Left lung (tissue), 10 donors: Measurements from ENCODE around the gene KLRC3. TPM values are rescaled to one million over a fixed set of nuclear protein-coding genes. Genes with fewer than 3 reads are reported as not detected.
A peak's percentile ranks its signal among the peaks of the same experiment; 100 is the strongest.
"Not testable (repeated sequence)": the region's sequence is repeated elsewhere in the genome, so short reads cannot be mapped to it uniquely, and the experiment has no call there.

ENCODE experiments used
- ATAC-seq: fragments of 200-7000 bp; cut with Tn5 transposase; one replicate; pipeline ENCODE4 v1.9.1; 2020; ENCODE audit warnings: moderate library complexity
- DNase-seq, 4 donors: peaks; one replicate each; pipeline ENCODE4 v3.0.0-alpha.2; 2013 to 2020
- H3K27ac ChIP-seq, 2 donors: fragments of 200-600 bp; sonication (generic) in 1 of 2; one replicate each; pipeline versions ENCODE4 v1.5.0 to v1.8.0; 2020 to 2021
- H3K27me3 ChIP-seq, 2 donors: fragments of 200-600 bp; sonication (generic) in 1 of 2; one replicate each; pipeline versions ENCODE4 v1.5.0 to v1.8.0; 2020 to 2021
- H3K36me3 ChIP-seq, 2 donors: fragments of 200-600 bp; sonication (generic) in 1 of 2; one replicate each; pipeline versions ENCODE4 v1.5.0 to v1.8.0; 2020 to 2021
- H3K4me1 ChIP-seq, 2 donors: fragments of 200-600 bp; one replicate each; pipeline ENCODE4 v1.8.0; 2021
- H3K4me3 ChIP-seq, 2 donors: fragments of 200-600 bp; sonication (generic) in 1 of 2; one replicate each; pipeline versions ENCODE4 v1.5.0 to v1.8.0; 2020 to 2021; ENCODE audit warnings: mild to moderate bottlenecking in 1 of 2
- H3K9me3 ChIP-seq, 2 donors: fragments of 200-600 bp; sonication (generic) in 1 of 2; one replicate each; pipeline versions ENCODE4 v1.5.0 to v1.8.0; 2020 to 2021
- CTCF ChIP-seq, 2 donors: fragments of 200-600 bp; sonication (generic) in 1 of 2; IDR thresholded peaks; one replicate each; pipeline versions ENCODE4 v1.5.0 to v1.8.0; 2021; ENCODE audit warnings: antibody characterized with exemption in 2 of 2
- intact Hi-C, 2 donors: fragments of 100-400 bp; cut with DNase I; formaldehyde crosslinking; loops; one replicate each; pipeline versions ENCODE4 v1.11.2 to v1.14.2; 2022
- polyA plus RNA-seq, 6 donors: library from polyadenylated mRNA; unstranded; fragments of 120-200 nt; gene quantifications; one replicate each; pipeline ENCODE4 v1.2.1, GENCODE V29; 2013; ENCODE audit not compliant: insufficient read length in 6 of 6
- total RNA-seq, 2 donors: library from RNA; stranded (reverse); fragmentation: NEBNext Ultra II Directional; extraction: Animal tissue kit (Norgen Biotek cat#: 25700); gene quantifications; one replicate each; pipeline ENCODE4 v1.2.1, GENCODE V29; 2021
- donor health status: DM: no; HTN: yes; CAD: no.
- donor health status: DM: no; HTN: no; CAD: no.

KLRC3 gene
- total and polyA plus RNA-seq, 8 donors: 0.25 to 0.41 (median 0.32) TPM; not detected in 5

GRCh38 chr12:10395390-10395998 is 24.9 kb downstream of the KLRC3 start:
- Histone ChIP-seq H3K27me3 (no peaks in the 10 kb centered on the region), H3K4me3 (no peak overlapping the region), H3K4me1 (peaks cover 0 to 23% of the 10 kb centered on the region in 2 donors), H3K9me3 (no peaks in the 10 kb centered on the region), H3K27ac (peak overlapping the region; percentile 22 to 65), H3K36me3 (no peaks in the 10 kb centered on the region)
- DNase-seq: peak in 2 of 4 donors; percentile 28 to 51
- TF ChIP-seq CTCF (IDR thresholded peaks at IDR 0.05): no peak
- intact Hi-C loops: no loop called here
- ATAC-seq: peak; percentile 83

- H3K27ac ChIP-seq: peak overlapping the region in 1 of 2 donors; percentile 65
- H3K36me3 ChIP-seq, intact Hi-C loops, ATAC-seq, H3K27me3 ChIP-seq, DNase-seq, H3K9me3 ChIP-seq, H3K4me3 ChIP-seq: not testable (repeated sequence)
- H3K4me1 ChIP-seq: peaks cover 0 to 23% of the 10 kb centered on the region in 2 donors
Measured at GRCh38 chr12:10394531-10395152, 25.8 kb downstream of the KLRC3 start.

- no peak for TF ChIP-seq CTCF (IDR thresholded peaks at IDR 0.05)
- H3K27me3 ChIP-seq: no peaks in the 10 kb centered on the region
- H3K36me3 ChIP-seq: no peaks in the 10 kb centered on the region
- H3K4me3 ChIP-seq: no peak overlapping the region
- ATAC-seq: no peak
- peaks cover 0 to 23% of the 10 kb centered on the region in 2 donors for H3K4me1 ChIP-seq
- H3K9me3 ChIP-seq: no peaks in the 10 kb centered on the region
- intact Hi-C loops: no loop called here
- DNase-seq: no peak
- no peak overlapping the region for H3K27ac ChIP-seq
Measured at GRCh38 chr12:10393291-10393690, 27.1 kb downstream of the KLRC3 start.

GRCh38 chr12:10392394-10392930 is 27.9 kb downstream of the KLRC3 start:
- Histone ChIP-seq H3K4me3 (no peak overlapping the region), H3K27me3 (no peaks in the 10 kb centered on the region), H3K36me3 (no peaks in the 10 kb centered on the region), H3K4me1 (peaks cover 0 to 23% of the 10 kb centered on the region in 2 donors), H3K9me3 (no peaks in the 10 kb centered on the region), H3K27ac (no peak overlapping the region)
- DNase-seq (peak in 3 of 4 donors; percentile 22 to 64 (median 57)), ATAC-seq (peak; percentile 89)
- intact Hi-C loops: no loop called here
- TF ChIP-seq CTCF (IDR thresholded peaks at IDR 0.05): no peak

- intact Hi-C loops, ATAC-seq, H3K27me3 ChIP-seq, H3K4me3 ChIP-seq, DNase-seq, H3K36me3 ChIP-seq, H3K27ac ChIP-seq, H3K9me3 ChIP-seq: not testable (repeated sequence)
- peaks cover 0 to 22% of the 10 kb centered on the region in 2 donors for H3K4me1 ChIP-seq
Measured at GRCh38 chr12:10390991-10391390, 29.4 kb downstream of the KLRC3 start.

GRCh38 chr12:10389904-10390303 is 30.5 kb downstream of the KLRC3 start, which contains the start of gene KLRK1:
Gene KLRK1 (minus strand): TSS chr12:10390041. CDS start chr12:10388810, 1,231 bp downstream.
- Histone ChIP-seq H3K27ac (no peak within 1 kb of the TSS), H3K4me3 (no peak within 1 kb of the TSS), H3K27me3 (no peaks in the 10 kb centered on the region), H3K9me3 (no peaks in the 10 kb centered on the region), H3K4me1 (peaks cover 0 to 11% of the 10 kb centered on the region in 2 donors), H3K36me3 (no peaks in the 10 kb centered on the region)
- no peak for TF ChIP-seq CTCF (IDR thresholded peaks at IDR 0.05)
- DNase-seq (no peak), ATAC-seq (no peak)
- intact Hi-C loops: no loop called here
